Neuron (in vitro differentiated cells): Measurements from ENCODE around the gene DDX41.

Experiments used
- H2AFZ ChIP-seq: one replicate; pipeline ENCODE4 v1.6.1; 2013; ENCODE audit warnings: low read depth, mild to moderate bottlenecking, inconsistent platforms, low read length, moderate library complexity
- H3K27me3 ChIP-seq: one replicate; pipeline ENCODE4 v1.6.1; 2013; ENCODE audit warnings: low read length; ENCODE audit not compliant: insufficient read depth
- H3K36me3 ChIP-seq: one replicate; pipeline ENCODE4 v1.6.1; 2013; ENCODE audit warnings: low read length; ENCODE audit not compliant: insufficient read depth
- H3K4me1 ChIP-seq: one replicate; pipeline ENCODE4 v1.6.1; 2013; ENCODE audit warnings: low read length; ENCODE audit not compliant: insufficient read depth
- H3K4me3 ChIP-seq: 2 replicates; pipeline ENCODE4 v1.5.1; 2013; ENCODE audit warnings: mild to moderate bottlenecking, low read length, moderate library complexity
- H3K9me3 ChIP-seq: one replicate; pipeline ENCODE4 v1.6.1; 2013; ENCODE audit warnings: low read length

DDX41 gene

DNA sequence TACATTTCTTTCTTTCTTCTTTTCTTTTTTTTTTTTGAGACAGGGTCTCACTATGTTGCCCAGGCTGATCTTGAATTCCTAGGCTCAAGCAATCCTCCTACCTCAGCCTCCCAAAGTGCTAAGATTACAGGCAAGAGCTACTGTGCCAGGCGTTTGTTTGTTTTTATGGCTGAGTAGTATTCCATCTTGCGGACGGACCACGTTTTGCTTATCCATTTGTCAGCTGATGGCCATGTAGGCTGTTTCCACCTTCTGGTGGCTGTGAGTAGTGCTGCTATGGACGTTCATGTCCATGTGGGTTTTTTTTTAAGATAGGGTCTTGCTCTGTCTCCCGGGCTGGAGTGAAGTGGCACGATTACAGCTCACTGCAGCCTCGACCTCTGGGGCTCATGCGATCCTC is 9.6 kb downstream of the DDX41 start:
- Histone ChIP-seq H3K4me1 (peaks cover 20% of the 10 kb centered on the region), H3K4me3 (no peak overlapping the region), H2AFZ (no peak overlapping the region), H3K27me3 (no peaks in the 10 kb centered on the region), H3K9me3 (no peaks in the 10 kb centered on the region), H3K36me3 (peaks cover 23% of the 10 kb centered on the region)

DNA sequence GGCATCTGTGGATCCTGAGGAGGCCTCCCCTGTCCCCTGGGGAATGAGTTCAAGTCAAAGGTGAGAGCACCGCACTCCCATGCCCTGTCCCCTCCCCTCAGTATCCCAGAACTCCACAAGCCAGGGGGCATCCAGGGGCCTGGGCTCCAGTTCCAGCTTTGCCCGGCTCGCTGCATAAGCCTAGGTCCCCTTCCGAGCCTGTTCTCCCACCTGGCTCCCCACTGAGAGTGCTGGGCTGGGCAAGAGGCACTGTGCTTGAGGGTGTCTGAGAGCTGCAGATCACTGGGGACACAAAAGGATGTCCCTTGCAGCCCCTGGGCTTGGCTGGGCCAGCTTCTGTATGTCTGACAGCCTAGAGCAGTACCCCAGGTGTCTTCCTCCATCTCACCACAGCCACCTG is 11.7 kb downstream of the DDX41 start:
- Histone ChIP-seq H3K4me1 (peaks cover 37% of the 10 kb centered on the region), H3K9me3 (no peaks in the 10 kb centered on the region), H3K27me3 (no peaks in the 10 kb centered on the region), H3K4me3 (no peak overlapping the region), H2AFZ (no peak overlapping the region), H3K36me3 (peaks cover 2% of the 10 kb centered on the region)

DNA sequence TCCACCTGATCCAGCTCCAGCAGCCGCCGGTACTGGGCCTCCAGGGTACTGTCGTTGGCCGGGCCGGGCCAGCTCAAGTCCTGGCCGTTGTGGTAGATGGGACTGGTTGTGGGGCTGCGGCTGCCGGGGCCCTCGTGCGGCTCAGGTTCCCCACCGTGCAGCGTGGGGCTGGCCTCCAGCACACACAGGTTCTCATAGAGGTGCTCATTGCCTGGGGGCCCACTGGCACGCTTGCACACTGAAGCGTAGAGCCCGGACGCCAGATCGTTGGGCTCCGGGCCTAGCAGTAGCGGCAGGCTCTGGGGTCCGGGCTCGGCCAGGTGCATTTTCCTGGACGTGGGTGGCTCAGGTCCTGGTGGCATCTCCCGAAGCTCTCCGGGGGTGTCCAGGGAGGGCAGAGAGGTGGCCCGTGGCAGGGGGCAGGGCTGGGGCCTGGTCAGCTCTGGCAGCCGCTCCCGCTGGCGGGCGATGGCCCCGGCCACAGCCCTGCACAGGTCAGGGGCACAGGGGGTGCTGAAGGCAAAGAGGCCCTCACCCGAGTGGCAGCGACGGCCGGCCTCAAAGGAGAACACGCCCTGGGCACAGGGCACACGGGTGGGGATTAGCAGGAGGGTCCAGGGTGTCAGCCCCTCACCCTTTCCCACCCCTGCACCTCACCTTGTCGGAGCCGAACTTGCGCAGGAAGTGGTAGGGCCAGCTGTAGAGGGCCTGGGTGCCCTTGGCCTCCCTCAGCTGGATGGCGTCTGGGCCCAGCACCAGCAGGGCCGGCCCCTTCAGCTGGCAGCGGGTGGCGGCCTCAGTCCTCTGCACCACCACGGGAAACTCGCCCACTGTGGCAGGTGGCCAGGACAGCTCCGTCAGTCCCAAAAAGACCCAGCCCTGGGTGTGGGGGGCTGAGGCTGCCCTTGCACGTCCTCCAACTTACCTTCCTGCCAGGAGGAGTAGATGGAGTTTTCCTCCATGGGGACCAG is 12.4 kb downstream of the DDX41 start:
- no peak overlapping the region for H2AFZ ChIP-seq
- H3K9me3 ChIP-seq: no peaks in the 10 kb centered on the region
- no peaks in the 10 kb centered on the region for H3K36me3 ChIP-seq
- no peaks in the 10 kb centered on the region for H3K27me3 ChIP-seq
- no peak overlapping the region for H3K4me3 ChIP-seq
- peaks cover 37% of the 10 kb centered on the region for H3K4me1 ChIP-seq

DNA sequence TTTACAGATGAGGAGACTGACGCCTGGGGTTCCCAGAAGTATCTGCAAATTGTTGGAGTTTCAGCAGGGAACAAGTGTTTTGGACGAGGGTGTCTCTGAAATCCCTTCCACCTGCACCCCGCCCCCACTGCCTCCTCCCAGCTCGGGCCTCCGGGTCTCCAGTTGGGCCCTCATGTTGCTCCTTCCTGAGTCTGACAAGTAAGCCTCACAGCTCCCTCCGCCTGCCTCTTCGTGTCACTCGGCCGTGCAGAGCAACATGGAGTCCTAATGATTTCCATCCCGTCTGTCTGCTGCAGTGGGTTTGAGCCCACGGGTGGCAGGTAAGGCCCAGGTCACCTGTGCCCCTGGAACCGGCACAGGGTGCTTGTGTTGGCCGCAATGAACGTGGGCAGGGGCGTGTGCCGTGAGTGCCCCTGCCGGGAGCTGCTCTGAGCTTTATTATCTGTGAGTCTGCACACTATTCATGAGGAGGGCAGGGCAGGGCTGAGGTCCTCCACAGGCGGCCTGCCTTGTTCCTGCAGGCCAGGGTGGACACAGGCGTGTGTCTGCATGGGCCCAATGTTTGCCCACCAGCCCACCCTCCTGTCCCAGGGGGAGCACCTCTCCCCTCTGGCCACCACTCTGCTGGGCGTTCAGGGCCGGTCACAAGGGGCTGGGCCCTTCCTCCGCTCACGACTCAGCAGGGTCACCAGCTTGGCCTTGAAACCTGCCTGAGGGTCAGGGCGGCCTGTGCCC is 13.2 kb downstream of the DDX41 start:
- Histone ChIP-seq H2AFZ (no peak overlapping the region), H3K4me3 (no peak overlapping the region), H3K4me1 (peaks cover 28% of the 10 kb centered on the region)

DNA sequence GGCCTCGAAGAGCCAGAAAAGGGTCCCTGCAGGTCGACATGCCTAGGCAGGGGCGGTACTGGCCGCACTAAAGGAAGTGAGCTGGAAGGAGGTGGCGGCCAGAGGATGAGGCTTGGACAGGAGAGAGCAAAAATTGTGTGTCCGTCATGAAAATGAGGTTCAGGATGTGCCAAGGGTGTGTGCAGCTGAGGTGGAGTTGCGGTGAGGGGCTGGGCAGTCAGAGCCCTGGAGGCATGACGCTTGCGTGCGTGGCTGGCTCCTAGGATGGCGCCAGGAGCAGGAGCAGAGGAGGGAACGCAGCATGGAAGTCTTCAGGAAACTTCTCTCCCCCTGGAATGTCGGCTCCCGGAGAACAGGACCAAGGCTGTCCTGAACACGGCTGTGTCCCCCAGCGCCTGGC is 13.9 kb downstream of the DDX41 start:
- no peaks in the 10 kb centered on the region for H3K9me3 ChIP-seq
- no peaks in the 10 kb centered on the region for H3K27me3 ChIP-seq
- H3K4me1 ChIP-seq: peaks cover 27% of the 10 kb centered on the region
- H2AFZ ChIP-seq: no peak overlapping the region
- no peaks in the 10 kb centered on the region for H3K36me3 ChIP-seq
- H3K4me3 ChIP-seq: no peak overlapping the region

More for the DNA sequence above, 13.2 kb downstream of the DDX41 start:
- Histone ChIP-seq H3K36me3 (no peaks in the 10 kb centered on the region), H3K27me3 (no peaks in the 10 kb centered on the region), H3K9me3 (no peaks in the 10 kb centered on the region)

DNA sequence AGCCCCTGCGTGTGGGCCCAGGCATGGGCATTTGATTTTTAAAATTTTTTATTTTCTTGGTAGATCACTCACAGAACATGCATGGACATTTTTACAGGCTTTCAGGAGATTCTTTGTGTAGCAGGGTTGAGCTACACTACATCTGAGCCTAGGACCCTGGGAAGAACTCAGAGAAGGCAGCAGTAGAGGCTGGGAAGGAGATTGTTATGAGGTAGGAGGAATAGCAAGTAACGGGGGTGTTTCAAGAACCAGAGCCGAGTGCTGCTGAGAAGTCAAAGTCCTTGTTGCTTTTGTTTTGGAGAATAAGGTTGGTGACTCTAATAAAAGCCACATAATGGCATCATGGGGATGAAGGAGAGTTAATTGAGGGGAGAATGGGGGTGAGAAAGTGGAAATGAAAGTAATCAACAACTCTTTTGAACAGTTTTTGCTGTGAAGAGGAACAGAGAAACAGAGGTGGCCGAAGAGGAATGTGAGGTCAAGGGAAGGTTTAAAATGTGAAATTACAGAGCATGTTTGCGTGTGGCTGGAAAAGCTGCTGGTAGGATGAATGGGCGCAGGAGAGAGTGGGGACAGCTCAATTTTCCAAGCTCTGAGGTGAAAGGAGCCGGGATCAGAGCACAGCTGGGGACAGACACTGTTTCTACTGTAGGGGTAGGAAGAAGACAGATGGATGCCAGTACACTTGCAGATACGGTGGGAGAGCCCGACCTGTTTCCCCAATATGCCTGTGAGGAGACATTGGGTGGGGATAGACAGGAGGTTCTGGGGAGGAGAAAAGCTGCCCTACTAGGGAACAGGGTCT is 14.7 kb downstream of the DDX41 start:
- H3K36me3 ChIP-seq: no peaks in the 10 kb centered on the region
- peaks cover 29% of the 10 kb centered on the region for H3K4me1 ChIP-seq
- H2AFZ ChIP-seq: no peak overlapping the region
- H3K9me3 ChIP-seq: no peaks in the 10 kb centered on the region
- H3K4me3 ChIP-seq: no peak overlapping the region
- no peaks in the 10 kb centered on the region for H3K27me3 ChIP-seq

DNA sequence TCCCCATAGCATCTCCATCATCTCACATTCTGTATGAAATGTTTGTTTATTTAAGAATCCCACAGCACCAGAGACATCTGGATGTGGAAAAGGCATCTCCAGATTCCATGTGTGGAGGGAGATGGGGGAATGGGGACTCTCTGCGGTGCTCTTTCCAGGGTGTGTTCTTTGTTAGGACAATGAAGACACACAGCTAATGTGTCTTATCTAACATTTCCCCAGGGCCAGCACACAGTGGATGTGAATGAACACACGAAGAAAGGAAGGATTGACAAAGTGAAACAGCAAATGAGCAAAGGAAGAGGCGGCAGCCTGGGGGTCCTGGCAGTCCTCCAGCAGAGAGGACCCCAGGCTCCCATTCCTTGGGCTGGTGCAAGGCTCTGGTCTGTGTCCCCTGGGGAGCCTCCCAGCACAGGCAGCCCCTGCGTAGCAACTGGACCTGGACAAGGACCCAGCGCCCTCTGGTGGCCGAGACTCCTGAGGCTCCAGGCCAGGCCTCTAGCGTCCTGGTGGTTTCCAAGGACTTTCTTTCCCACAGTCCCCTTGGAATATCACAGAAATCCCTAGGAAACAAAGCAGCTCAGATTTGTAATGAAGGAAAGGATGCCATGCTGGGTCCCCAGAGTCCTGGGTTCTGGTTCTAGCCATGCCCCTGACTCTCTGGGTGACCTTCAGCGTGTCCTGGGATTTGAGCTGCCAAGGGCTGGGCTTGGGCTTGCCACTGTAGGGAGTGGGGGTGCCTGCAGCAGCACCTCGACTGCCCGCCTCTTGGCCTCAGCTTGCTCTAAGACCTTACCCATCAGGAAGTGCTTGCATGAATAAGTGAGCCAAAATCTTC is 15.9 kb downstream of the DDX41 start:
- Histone ChIP-seq H3K36me3 (peaks cover under 1% of the 10 kb centered on the region), H3K4me3 (no peak overlapping the region), H2AFZ (no peak overlapping the region)

DNA sequence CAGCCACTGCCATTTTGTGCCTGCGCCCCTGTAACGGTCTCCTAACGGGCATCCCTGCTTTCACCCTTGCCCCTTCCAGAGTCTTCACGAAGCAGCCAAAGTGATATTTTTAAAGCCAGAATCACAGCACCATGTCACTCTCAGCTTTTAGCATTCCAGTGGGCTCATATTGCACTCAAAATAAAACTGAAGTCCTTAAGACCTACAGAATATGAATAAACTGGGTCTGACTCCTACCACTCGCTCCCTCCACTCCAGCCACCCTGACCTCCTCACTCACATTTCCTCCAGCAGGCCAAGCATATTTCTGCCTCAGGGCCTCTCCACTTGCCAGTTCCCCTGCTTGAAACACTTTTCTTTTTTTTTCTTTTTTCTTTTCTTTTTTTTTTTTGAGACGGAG is 16.9 kb downstream of the DDX41 start:
- Histone ChIP-seq H3K4me3 (no peak overlapping the region), H3K36me3 (peaks cover 8% of the 10 kb centered on the region), H3K9me3 (no peaks in the 10 kb centered on the region), H2AFZ (no peak overlapping the region), H3K4me1 (peaks cover 47% of the 10 kb centered on the region), H3K27me3 (no peaks in the 10 kb centered on the region)

More for the DNA sequence above, 15.9 kb downstream of the DDX41 start:
- peaks cover 36% of the 10 kb centered on the region for H3K4me1 ChIP-seq
- H3K27me3 ChIP-seq: no peaks in the 10 kb centered on the region
- H3K9me3 ChIP-seq: no peaks in the 10 kb centered on the region

DNA sequence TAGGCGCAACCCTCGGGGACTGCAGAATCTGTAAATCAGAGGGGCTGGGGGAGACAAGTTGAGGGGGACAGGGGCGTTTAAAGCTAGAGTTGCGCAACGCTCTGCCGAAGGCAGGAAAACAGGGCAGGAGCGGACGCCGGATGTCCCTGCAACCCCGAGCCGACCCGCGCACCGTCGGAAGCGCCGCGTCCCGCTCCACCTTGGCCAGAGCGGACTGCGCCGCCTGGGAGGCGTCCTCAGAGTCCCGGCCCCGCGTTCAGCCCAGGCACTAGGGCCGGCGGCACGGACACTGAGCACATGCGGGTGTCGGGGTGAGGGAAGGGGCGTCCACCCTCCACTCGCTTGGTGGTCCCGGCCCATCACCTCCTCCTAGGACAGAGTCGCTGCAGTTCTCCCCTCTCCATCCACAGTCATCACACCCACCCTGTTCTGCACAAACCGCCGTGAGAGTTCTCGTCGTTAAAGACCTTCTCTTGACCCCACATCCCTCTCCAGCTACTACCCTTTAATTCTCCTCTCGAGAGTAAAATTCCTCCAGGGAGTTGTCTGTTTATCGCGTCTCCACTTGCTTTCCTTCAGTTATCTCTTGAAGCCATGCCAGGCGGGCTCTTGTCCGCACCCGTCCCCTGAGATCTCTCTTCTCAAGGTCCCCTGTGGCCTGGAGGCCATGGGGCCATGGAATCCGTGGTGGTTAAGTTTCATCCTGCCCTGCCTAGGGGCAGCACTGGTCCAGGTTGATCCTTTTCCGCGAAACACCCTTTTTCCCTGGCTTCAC is 18.6 kb downstream of the DDX41 start:
- peaks cover 56% of the 10 kb centered on the region for H3K4me1 ChIP-seq
- H3K9me3 ChIP-seq: no peaks in the 10 kb centered on the region
- H3K4me3 ChIP-seq: peak overlapping the region; percentile 11
- peaks cover 14% of the 10 kb centered on the region for H3K36me3 ChIP-seq
- no peaks in the 10 kb centered on the region for H3K27me3 ChIP-seq
- H2AFZ ChIP-seq: no peak overlapping the region

DNA sequence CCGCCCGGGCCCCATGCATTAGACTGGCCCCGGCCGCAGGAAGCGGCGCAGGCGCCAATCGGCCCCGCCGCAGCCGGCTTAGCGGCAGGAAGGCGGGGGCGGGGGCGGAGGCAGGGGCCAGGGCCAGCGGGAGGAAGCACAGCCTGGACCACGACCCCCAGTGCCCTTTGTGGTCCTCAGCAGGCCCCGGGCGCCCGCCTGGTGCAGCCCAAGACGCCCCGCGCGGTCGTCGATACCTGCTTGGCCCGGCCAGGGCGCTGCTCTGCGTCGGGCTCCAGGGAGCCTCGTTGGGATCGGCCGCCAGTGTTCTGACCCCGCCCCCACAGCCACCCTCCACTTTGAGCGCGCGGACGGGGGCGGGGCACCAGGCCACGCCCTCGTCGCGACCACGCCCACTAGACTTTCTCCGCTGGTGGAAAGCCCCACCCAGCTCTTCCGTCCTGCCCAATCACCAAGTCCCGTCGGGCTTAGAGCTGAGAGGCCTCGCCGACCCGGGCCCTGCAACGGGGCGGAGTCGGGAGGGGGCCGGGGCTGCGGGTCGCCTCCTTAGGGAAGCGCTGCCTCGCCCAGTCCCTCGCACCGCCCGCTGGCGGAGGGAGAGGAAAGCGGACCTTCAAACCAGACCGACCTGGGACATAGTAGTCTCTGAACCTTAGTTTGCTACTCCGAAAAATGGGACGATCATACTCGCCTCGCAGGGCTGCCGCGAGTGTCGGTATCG is 19.3 kb downstream of the DDX41 start, which contains the start of gene PDLIM7:
TSS of gene PDLIM7 (minus strand) at position 313 of the 721 bp plus-strand sequence. CDS start 1,092 bp downstream, outside the sequence.
- Histone ChIP-seq H2AFZ (no peak within 1 kb of the TSS), H3K27me3 (no peaks in the 10 kb centered on the region), H3K4me3 (peak within 1 kb of the TSS; percentile 80), H3K4me1 (peaks cover 52% of the 10 kb centered on the region), H3K9me3 (no peaks in the 10 kb centered on the region), H3K36me3 (peaks cover 19% of the 10 kb centered on the region)

DNA sequence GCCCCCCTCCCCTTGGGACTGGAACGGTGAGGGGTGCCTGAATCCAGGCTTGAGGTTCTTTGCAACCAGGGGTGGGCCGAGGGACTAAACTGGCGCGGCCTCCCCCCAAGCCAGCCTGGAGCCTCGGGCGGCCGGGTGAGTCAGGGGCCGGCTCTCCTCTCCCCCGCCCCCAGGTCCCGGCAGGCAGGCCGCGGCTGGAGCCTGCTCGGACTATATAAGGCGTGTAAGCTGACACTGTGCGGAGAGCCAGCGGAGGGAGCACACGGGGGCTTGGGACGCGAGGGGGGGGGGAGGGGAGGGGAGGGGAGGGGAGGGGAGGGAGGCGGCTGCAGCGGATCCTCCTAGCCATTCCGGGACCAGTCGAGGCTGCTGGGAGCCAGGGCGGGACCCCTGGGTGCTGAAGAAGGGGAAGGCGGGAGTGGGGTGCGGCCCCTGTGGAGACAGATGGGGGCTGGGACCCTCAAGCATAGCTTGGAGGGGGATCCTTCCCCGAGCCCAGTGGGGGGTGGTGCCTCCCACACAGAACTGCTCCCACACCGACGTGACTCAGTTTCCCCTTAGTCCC is 20.0 kb downstream of the DDX41 start:
- H3K9me3 ChIP-seq: no peaks in the 10 kb centered on the region
- H3K4me1 ChIP-seq: peaks cover 45% of the 10 kb centered on the region
- H3K36me3 ChIP-seq: peaks cover 25% of the 10 kb centered on the region
- H2AFZ ChIP-seq: no peak overlapping the region
- H3K27me3 ChIP-seq: no peaks in the 10 kb centered on the region
- H3K4me3 ChIP-seq: peak overlapping the region; percentile 80
